ENCODE results near the gene HRH2. TPM values are rescaled to one million over a fixed set of nuclear protein-coding genes. Genes with fewer than 3 reads are reported as not detected.

HRH2 gene
- total and polyA plus RNA-seq, 2 donors (not counting 1 experiment from before 2014, with no cell fraction given) = 0.46 TPM; not detected in 1

DNA sequence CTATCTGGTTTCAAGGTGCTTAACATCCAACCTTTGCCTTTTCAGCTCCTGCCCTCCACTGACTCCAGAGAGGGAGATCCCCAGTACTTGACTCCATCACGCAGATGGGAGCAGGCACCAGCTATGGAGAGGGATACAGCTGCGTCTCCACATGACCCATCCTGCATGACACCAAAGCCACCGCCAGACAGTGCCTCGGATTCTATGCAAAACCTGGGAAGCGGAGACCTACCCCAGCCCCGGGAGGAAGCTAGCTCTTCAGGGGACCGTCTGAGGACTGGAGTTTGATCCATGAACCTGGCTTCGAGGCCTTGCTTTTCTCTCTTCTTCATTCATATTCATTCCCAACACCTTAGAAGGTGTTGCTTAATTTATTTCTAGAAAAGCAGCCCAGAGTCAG, 24.8 kb downstream of the HRH2 start:
- peaks cover 0 to 2% (median 0%) of the 10 kb centered on the region in 4 experiments for H3K27me3 ChIP-seq (replicated peaks in 1 of 4; ENCODE audit: control extremely low read depth in 1 of 4, control insufficient read depth in 3 of 4, insufficient read depth in 4 of 4, low read length in 3 of 4)
- no peaks in the 10 kb centered on the region for H3K4me1 ChIP-seq (ENCODE audit: control insufficient read depth in 2 of 2, insufficient read depth in 2 of 2, low read length in 2 of 2)
- H3K27ac Mint-ChIP-seq = no peak overlapping the region
- TF ChIP-seq, protein P1, sequence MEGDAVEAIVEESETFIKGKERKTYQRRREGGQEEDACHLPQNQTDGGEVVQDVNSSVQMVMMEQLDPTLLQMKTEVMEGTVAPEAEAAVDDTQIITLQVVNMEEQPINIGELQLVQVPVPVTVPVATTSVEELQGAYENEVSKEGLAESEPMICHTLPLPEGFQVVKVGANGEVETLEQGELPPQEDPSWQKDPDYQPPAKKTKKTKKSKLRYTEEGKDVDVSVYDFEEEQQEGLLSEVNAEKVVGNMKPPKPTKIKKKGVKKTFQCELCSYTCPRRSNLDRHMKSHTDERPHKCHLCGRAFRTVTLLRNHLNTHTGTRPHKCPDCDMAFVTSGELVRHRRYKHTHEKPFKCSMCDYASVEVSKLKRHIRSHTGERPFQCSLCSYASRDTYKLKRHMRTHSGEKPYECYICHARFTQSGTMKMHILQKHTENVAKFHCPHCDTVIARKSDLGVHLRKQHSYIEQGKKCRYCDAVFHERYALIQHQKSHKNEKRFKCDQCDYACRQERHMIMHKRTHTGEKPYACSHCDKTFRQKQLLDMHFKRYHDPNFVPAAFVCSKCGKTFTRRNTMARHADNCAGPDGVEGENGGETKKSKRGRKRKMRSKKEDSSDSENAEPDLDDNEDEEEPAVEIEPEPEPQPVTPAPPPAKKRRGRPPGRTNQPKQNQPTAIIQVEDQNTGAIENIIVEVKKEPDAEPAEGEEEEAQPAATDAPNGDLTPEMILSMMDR (IDR thresholded peaks at IDR 0.05) = no peak
- TF ChIP-seq EZH2 (IDR thresholded peaks at IDR 0.05; ENCODE audit: borderline replicate concordance, insufficient read depth, low read depth, low read length, poor library complexity, severe bottlenecking) = no peak
- H3K27ac ChIP-seq (ENCODE audit: low read length in 2 of 2) = no peak overlapping the region
- no peaks in the 10 kb centered on the region for H3K79me2 ChIP-seq (ENCODE audit: control insufficient read depth, insufficient read depth, low read length)
- H3K4me3 Mint-ChIP-seq = no peak overlapping the region
- ChIA-PET POLR2A (no interaction called here), CTCF (no interaction called here)
- H3K4me2 ChIP-seq (replicated peaks; ENCODE audit: low read depth, low read length, poor library complexity, severe bottlenecking) = no peak overlapping the region
- no peaks in the 10 kb centered on the region for H3K36me3 ChIP-seq (replicated peaks in 1 of 2; ENCODE audit: control extremely low read depth in 1 of 2, control insufficient read depth in 1 of 2, extremely low read depth in 1 of 2, insufficient read depth in 2 of 2, low read length in 1 of 2)
- WGBS (ENCODE audit: insufficient coverage) = 97% methylated on average over 6 of the region's 8 CpGs
- H3K9me3 ChIP-seq (ENCODE audit: control extremely low read depth in 1 of 3, control insufficient read depth in 2 of 3, insufficient read depth in 1 of 3, low read length in 2 of 3) = no peaks in the 10 kb centered on the region
- H3K9ac ChIP-seq (ENCODE audit: low read length) = no peak overlapping the region
- ATAC-seq (ENCODE audit: low read depth) = no peak
- no peak overlapping the region for H2AFZ ChIP-seq (ENCODE audit: insufficient read depth, low read depth, low read length, poor library complexity, severe bottlenecking)
- H3K4me1 Mint-ChIP-seq = no peaks in the 10 kb centered on the region
- no peaks in the 10 kb centered on the region for H3K9me3 Mint-ChIP-seq (ENCODE audit: insufficient read depth)
- no peak overlapping the region for H3K4me3 ChIP-seq (ENCODE audit: control extremely low read depth in 1 of 5, extremely low read depth in 1 of 5, insufficient read depth in 1 of 5, low read depth in 2 of 5, low read length in 4 of 5)
- intact Hi-C loops (cut with micrococcal nuclease) = no loop called here
- H4K20me1 ChIP-seq (ENCODE audit: control insufficient read depth, insufficient read depth, low read length, poor library complexity, severe bottlenecking) = no peaks in the 10 kb centered on the region
- H3K27me3 Mint-ChIP-seq = no peaks in the 10 kb centered on the region
- no peak for DNase-seq

DNA sequence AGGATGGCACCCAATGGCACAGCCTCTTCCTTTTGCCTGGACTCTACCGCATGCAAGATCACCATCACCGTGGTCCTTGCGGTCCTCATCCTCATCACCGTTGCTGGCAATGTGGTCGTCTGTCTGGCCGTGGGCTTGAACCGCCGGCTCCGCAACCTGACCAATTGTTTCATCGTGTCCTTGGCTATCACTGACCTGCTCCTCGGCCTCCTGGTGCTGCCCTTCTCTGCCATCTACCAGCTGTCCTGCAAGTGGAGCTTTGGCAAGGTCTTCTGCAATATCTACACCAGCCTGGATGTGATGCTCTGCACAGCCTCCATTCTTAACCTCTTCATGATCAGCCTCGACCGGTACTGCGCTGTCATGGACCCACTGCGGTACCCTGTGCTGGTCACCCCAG, 25.4 kb downstream of the HRH2 start:
- no peaks in the 10 kb centered on the region for H3K9me3 Mint-ChIP-seq (ENCODE audit: insufficient read depth)
- Histone ChIP-seq H3K27ac (ENCODE audit: low read length in 2 of 2) (no peak overlapping the region), H2AFZ (ENCODE audit: insufficient read depth, low read depth, low read length, poor library complexity, severe bottlenecking) (no peak overlapping the region), H3K9ac (ENCODE audit: low read length) (no peak overlapping the region), H4K20me1 (ENCODE audit: control insufficient read depth, insufficient read depth, low read length, poor library complexity, severe bottlenecking) (no peaks in the 10 kb centered on the region), H3K4me3 (ENCODE audit: control extremely low read depth in 1 of 5, extremely low read depth in 1 of 5, insufficient read depth in 1 of 5, low read depth in 2 of 5, low read length in 4 of 5) (no peak overlapping the region), H3K9me3 (ENCODE audit: control extremely low read depth in 1 of 3, control insufficient read depth in 2 of 3, insufficient read depth in 1 of 3, low read length in 2 of 3) (no peaks in the 10 kb centered on the region), H3K4me2 (replicated peaks; ENCODE audit: low read depth, low read length, poor library complexity, severe bottlenecking) (no peak overlapping the region), H3K27me3 (replicated peaks in 1 of 4; ENCODE audit: control extremely low read depth in 1 of 4, control insufficient read depth in 3 of 4, insufficient read depth in 4 of 4, low read length in 3 of 4) (peaks cover 0 to 2% (median 0%) of the 10 kb centered on the region in 4 experiments), H3K4me1 (ENCODE audit: control insufficient read depth in 2 of 2, insufficient read depth in 2 of 2, low read length in 2 of 2) (no peaks in the 10 kb centered on the region), H3K79me2 (ENCODE audit: control insufficient read depth, insufficient read depth, low read length) (no peaks in the 10 kb centered on the region), H3K36me3 (replicated peaks in 1 of 2; ENCODE audit: control extremely low read depth in 1 of 2, control insufficient read depth in 1 of 2, extremely low read depth in 1 of 2, insufficient read depth in 2 of 2, low read length in 1 of 2) (no peaks in the 10 kb centered on the region)
- ChIA-PET POLR2A (no interaction called here), CTCF (no interaction called here)
- no peaks in the 10 kb centered on the region for H3K4me1 Mint-ChIP-seq
- intact Hi-C loops (cut with micrococcal nuclease) = no loop called here
- H3K27ac Mint-ChIP-seq = no peak overlapping the region
- TF ChIP-seq, protein P1 (IDR thresholded peaks at IDR 0.05) = no peak
- no peak for TF ChIP-seq EZH2 (IDR thresholded peaks at IDR 0.05; ENCODE audit: borderline replicate concordance, insufficient read depth, low read depth, low read length, poor library complexity, severe bottlenecking)
- ATAC-seq (ENCODE audit: low read depth) = no peak
- H3K4me3 Mint-ChIP-seq = no peak overlapping the region
- no peaks in the 10 kb centered on the region for H3K27me3 Mint-ChIP-seq
- WGBS (ENCODE audit: insufficient coverage) = 97% methylated on average over 14 of the region's 15 CpGs
- no peak for DNase-seq
